GM19351 (cell line): ENCODE data around the gene TBC1D16.

Experiments used
- ATAC-seq: cut with Tn5 transposase; IDR thresholded peaks from one replicate; pipeline ENCODE4 v1.9.1; 2021; ENCODE audit warnings: mild to moderate bottlenecking, moderate library complexity; ENCODE audit not compliant: unreplicated experiment

TBC1D16 gene

GRCh38 chr17:80035687-80035936 is at the start of gene TBC1D16:
TSS of gene TBC1D16 (minus strand) at chr17:80035872. CDS start at chr17:80013547, 22,325 bp downstream.
- ATAC-seq: no peak

GRCh38 chr17:80084773-80085172 is 49.1 kb upstream of the TBC1D16 start:
- ATAC-seq: no peak

GRCh38 chr17:80083136-80083661 is 47.5 kb upstream of the TBC1D16 start:
- ATAC-seq: no peak

GRCh38 chr17:80082403-80083135 is 46.9 kb upstream of the TBC1D16 start:
- ATAC-seq: no peak

- no peak for ATAC-seq
Measured at GRCh38 chr17:80081596-80081995, 45.9 kb upstream of the TBC1D16 start.

GRCh38 chr17:80080081-80080480 is 44.4 kb upstream of the TBC1D16 start:
- no peak for ATAC-seq

- no peak for ATAC-seq
Measured at GRCh38 chr17:80072410-80072809, 36.7 kb upstream of the TBC1D16 start.

- ATAC-seq: no peak
Measured at GRCh38 chr17:80071116-80071841, 35.6 kb upstream of the TBC1D16 start.

GRCh38 chr17:80070375-80071115 is 34.9 kb upstream of the TBC1D16 start:
- no peak for ATAC-seq

- no peak for ATAC-seq
Measured at GRCh38 chr17:80068301-80069222, 32.9 kb upstream of the TBC1D16 start.

GRCh38 chr17:80067393-80067986 is 31.8 kb upstream of the TBC1D16 start:
- no peak for ATAC-seq

- ATAC-seq: no peak
Measured at GRCh38 chr17:80065478-80066170, 30.0 kb upstream of the TBC1D16 start.

- no peak for ATAC-seq
Measured at GRCh38 chr17:80064696-80065095, 29.0 kb upstream of the TBC1D16 start.

- ATAC-seq: no peak
Measured at GRCh38 chr17:80063830-80064585, 28.3 kb upstream of the TBC1D16 start.

- ATAC-seq: no peak
Measured at GRCh38 chr17:80061421-80061820, 25.7 kb upstream of the TBC1D16 start.

- no peak for ATAC-seq
Measured at GRCh38 chr17:80060644-80061043, 25.0 kb upstream of the TBC1D16 start.

- no peak for ATAC-seq
Measured at GRCh38 chr17:80058311-80058955, 22.8 kb upstream of the TBC1D16 start.

- no peak for ATAC-seq
Measured at GRCh38 chr17:80055597-80055996, 19.9 kb upstream of the TBC1D16 start.
